HG03097 (cell line): ENCODE data around the gene DAGLA.

Experiments used
- ATAC-seq: cut with Tn5 transposase; IDR thresholded peaks from one replicate; pipeline ENCODE4 v1.9.1; 2021; ENCODE audit not compliant: unreplicated experiment, low FRiP score

Gene DAGLA

GRCh38 chr11:61761440-61762222, 81.4 kb downstream of the DAGLA start:
- no peak for ATAC-seq

DNA sequence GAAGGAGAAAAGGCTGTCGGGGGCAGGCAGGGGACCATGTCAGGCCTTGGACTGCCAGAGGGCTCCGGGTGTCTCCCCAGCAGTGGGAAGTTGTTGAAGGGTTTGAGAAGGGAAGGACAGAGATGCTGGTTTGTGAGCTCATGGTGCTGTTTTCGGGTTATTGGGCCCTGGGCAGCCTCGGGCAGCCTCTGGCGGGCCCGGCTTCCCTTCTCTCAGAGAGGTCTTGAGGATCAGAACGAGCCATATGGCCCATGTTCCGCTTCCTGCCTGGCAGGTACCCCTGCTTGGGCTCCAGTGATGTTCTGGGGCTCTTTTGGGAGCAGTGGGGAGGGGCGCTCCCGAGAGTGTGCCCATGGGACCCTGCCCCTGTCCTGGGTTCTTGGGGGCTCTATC, 82.0 kb downstream of the DAGLA start:
- ATAC-seq = no peak

DNA sequence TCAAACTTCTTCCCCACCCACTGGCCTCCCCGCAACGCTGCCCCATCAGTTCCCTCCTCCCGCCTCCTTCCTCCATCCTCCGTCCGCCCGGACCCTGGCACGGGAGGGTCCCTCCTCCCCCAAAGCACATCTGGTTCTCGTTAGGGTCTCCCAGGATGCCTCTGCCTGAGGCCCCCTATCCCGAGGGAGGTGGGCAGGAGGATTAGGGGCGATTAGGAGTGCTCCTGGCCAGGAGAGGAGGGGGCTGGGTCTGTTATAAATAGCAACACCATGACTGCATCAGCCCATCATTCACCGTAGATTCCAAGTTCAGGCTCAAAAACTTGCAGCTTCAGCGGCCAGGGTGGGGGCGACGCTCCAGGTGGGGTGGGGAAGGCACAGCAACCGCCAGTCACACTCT, 82.6 kb downstream of the DAGLA start:
- no peak for ATAC-seq

- no peak for ATAC-seq
Measured at GRCh38 chr11:61763930-61764605, 83.9 kb downstream of the DAGLA start.

DNA sequence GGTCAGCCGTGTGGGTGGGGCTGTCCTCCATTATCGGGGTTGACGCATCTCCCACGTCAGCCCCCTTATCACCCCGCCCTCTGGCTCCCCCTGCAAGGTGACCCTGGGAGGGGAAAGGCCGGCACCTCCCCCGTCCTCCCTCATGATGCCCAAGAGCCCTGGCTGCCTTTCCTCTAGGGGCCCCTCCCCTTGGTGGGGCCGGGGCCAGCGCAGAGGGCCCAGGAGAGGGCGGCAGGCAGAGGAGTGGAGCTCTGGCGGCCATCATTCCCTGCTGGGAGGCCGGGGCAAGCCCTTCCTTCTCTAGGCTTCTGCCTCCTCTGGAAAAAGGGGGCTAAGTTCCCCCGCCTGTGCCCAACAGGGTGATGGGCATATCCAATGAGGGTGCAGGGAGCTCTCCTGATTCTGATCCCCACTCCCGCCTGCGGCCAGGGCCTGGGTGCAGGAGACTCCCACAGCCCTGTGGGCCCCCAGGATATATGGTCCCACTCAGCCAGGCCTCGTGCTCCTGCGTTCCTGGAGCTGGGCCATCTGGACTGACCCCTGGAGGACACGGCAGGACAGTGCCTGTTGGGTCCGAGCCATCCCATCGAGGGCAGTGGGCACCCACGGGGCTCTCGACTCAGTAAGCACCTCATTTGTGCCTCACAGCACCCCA, 84.5 kb downstream of the DAGLA start:
- ATAC-seq = no peak

DNA sequence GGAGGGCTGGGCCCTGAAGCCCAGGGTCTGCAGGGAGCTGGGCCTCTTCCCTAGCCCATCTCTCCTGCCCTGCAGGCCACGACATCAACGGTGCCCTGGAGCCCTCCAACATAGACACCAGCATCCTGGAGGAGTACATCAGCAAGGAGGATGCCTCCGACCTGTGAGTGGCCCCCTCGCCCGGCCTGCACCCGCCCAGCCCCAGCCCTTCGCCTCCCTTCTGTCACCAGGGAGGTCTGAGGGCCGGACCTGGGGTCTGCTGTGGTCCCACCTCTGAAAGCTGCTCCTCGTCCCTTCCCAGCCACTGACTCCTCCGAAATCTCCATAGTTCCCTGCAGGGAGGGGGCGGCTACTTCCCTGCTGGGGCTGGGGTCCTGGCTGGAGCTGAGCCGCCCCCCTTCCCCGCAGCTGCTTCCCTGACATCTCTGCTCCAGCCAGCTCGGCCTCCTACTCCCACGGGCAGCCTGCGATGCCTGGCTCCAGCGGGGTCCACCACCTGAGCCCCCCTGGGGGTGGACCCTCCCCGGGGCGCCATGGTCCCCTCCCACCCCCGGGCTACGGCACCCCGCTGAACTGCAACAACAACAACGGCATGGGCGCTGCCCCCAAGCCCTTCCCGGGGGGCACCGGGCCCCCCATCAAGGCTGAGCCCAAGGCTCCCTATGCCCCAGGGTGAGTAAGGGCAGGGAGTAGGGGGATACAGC, 85.5 kb downstream of the DAGLA start:
- ATAC-seq = no peak

GRCh38 chr11:61766353-61766841, 86.2 kb downstream of the DAGLA start:
- ATAC-seq = no peak

- no peak for ATAC-seq
Measured at GRCh38 chr11:61768376-61769076, 88.3 kb downstream of the DAGLA start.

DNA sequence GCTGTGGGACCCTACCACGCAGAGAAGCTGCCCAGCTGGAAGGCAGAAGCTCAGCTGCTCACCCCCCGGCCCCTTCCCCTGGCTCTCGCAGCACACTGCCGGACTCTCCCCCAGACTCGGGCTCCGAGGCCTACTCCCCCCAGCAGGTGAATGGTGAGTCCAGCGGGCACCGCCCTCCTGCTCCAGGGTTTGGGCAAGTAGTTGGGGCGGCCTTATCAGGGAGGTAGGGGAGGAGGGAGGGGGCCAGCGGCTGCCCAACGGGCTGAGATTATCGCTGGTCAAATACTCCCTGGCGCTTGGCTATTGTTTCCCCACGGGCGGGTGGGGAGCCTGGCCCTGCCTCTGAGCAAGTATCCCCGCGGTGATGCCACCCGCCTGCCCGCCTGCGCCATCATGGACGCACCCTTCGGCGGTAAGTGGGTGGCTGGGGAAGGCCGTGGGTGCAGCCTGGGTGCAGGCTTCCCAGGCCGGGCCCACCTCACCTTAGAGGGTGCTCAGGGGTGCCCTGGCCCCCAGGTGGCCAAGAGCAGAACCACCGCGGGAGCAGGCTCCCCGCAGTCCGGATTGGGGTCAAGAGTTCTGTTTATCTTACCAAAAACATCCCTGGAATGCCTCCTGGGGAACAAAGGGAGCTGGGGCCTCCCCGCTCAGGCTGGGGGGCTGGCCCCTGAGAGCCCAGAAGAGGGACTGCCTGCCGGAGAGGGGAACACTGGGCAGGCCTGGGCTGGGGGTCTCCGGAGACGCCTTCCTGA, 89.2 kb downstream of the DAGLA start:
- no peak for ATAC-seq

DNA sequence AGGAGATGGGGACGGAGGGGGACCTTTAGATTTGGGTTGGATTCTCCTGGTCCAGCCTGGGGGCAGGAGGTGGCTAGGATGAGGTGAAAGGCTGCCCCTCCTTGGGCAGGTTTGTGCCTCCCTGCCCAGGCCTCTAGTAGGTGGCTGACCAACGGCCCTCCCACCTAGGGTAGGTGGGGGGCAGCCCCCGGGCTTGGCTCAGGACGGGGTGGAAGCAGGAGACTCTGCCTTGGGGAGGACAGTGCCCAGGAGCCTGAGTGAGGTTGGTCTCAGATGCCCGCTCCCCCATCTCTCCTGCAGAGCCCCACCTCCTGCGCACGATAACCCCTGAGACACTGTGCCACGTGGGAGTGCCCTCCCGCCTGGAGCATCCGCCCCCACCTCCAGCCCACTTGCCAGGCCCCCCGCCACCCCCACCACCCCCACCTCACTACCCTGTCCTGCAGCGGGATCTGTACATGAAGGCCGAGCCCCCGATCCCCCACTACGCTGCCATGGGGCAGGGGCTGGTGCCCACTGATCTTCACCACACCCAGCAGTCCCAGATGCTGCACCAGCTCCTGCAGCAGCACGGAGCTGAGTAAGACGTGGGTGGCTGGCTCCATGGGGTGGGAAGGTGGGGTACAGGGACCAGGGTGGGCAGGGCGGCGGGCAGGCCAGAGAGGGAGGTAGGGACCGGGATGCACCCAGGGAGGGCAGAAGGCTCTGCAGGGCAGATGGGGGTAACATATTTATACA, 89.9 kb downstream of the DAGLA start:
- no peak for ATAC-seq

GRCh38 chr11:61771195-61771894, 91.2 kb downstream of the DAGLA start:
- ATAC-seq = no peak

GRCh38 chr11:61771985-61772455, 91.8 kb downstream of the DAGLA start:
- ATAC-seq = no peak

DNA sequence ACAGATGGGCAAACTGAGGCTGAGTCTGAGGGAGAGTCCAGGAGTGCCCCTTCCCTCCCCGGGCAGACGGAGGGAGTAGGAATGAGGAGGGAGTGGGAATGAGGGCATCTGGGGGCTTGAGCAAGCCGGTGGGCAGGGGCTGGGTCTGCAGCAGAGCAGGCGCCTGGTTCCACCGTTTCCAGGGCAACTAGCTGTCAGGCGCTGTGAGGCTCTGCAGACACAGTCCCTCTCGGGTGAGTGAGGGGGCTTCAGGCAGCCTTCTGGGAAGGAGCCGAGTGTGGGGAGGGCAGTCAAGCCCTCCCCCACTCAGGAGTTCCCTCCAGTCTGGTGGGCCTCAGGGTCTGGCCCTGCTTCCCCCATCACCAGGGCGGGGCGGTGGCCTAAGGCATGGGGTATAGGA, 93.2 kb downstream of the DAGLA start:
- ATAC-seq = no peak

GRCh38 chr11:61773809-61774208, 93.6 kb downstream of the DAGLA start:
- ATAC-seq = no peak

DNA sequence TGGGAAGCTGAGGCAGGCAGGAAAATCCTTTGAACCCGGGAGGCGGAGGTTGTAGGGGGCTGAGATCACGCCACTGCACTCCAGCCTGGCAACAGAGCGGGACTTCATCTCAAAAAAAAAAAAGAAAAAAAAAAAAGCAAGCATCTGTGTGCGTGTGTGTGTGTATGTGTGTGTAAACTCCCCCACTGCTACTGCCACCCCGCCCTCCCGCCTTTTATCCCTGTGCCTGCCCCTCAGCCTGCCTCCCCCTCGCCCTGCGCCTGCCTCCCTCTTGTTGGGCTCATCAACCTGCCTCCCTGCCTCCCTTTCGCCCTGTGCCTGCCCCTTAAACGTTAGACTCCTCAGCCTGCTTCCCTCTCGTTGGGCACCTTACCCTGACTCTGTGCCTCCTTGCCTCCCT, 94.2 kb downstream of the DAGLA start:
- ATAC-seq = no peak

GRCh38 chr11:61775106-61775505, 94.9 kb downstream of the DAGLA start:
- no peak for ATAC-seq

DNA sequence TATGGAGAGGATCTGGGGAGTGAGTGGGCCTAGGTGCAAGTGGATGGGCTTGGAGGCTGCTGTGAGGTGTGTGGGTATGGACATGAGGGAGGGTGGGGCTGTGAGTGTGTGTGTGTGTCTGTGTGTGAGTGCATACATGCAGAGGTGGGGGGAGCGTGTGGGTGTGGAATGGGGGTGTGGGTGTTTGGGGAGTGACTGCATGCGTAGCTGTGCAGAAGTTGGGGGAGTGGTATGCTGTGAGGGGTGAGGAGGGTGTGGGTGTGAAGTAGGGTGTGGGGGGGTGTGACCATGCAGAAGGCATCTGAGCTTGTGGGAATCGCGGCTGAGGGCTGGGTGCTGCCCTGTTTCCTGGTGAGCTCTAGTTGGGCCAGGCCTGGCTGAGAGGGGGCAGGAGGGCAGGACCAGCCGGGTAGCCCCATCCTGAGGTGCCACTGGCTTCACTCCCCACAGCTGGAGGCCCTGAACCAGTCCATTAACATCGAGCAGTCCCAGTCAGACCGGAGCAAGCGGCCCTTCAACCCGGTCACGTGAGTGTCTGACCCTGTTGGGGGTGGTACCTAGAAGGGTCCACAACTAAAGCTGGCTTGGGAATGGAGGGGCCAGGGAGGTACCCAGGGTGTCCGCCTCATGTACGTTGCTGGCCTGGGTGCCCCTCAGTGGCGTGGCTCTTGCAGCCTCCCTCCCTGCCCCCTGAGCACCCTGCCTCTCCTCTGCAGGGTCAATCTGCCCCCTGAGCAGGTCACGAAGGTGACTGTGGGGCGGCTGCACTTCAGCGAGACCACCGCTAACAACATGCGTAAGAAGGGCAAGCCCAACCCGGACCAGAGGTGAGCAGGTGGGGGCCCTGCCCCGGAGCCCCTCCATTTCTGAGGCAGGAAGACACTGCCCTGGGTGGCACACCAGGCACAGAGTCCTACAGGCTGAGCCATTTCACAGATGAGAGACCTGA, 95.7 kb downstream of the DAGLA start:
- ATAC-seq = no peak
